BLaER1 (cell line): Measurements from ENCODE around the gene BCAT1.
"Not testable (repeated sequence)": the region's sequence is repeated elsewhere in the genome, so short reads cannot be mapped to it uniquely, and the experiment has no call there.

Experiments used
- H3K27ac ChIP-seq: shearing (Covaris generic); formaldehyde crosslinking; 2 replicates; pipeline ENCODE4 v1.8.1; 2022
- H3K27me3 ChIP-seq: shearing (Covaris generic); formaldehyde crosslinking; 2 replicates; pipeline ENCODE4 v1.8.1; 2022
- H3K36me3 ChIP-seq: shearing (Covaris generic); formaldehyde crosslinking; 2 replicates; pipeline ENCODE4 v1.8.1; 2022
- H3K4me1 ChIP-seq: shearing (Covaris generic); formaldehyde crosslinking; 2 replicates; pipeline ENCODE4 v1.8.1; 2022
- H3K4me2 ChIP-seq: shearing (Covaris generic); formaldehyde crosslinking; 2 replicates; pipeline ENCODE4 v1.8.1; 2022
- H3K4me3 ChIP-seq: shearing (Covaris generic); formaldehyde crosslinking; 2 replicates; pipeline ENCODE4 v1.8.1; 2022
- H3K9ac ChIP-seq: shearing (Covaris generic); formaldehyde crosslinking; 2 replicates; pipeline ENCODE4 v1.8.1; 2022
- H3K9me3 ChIP-seq: shearing (Covaris generic); formaldehyde crosslinking; 2 replicates; pipeline ENCODE4 v1.8.1; 2022
- H4K20me1 ChIP-seq: shearing (Covaris generic); formaldehyde crosslinking; 2 replicates; pipeline ENCODE4 v1.8.1; 2022
- Cebpa-rat ChIP-seq: shearing (Covaris generic); IDR thresholded peaks from 2 replicates; pipeline ENCODE4 v1.8.1; 2022

The BCAT1 gene

DNA sequence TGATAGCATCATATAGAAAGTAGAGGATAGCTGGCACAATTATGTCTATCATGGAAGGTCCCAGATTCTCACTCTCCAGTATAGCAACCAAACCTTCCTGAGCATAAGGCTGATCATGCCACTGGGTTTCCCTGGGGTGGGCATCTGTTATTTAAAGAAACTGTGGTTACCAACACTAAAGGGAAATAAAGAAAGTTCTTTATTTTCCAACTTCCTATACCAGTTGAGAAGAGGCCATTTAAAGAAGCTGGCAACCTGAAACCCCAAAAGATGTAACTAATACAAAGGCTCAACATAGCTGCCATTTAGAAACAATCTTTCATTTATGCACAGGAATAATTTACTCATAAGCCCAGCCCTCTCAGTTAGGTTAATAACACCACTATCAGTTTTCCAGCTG is 3.1 kb downstream of the BCAT1 start:
- Histone ChIP-seq H3K9me3 (no peaks in the 10 kb centered on the region), H4K20me1 (peaks cover 55% of the 10 kb centered on the region), H3K4me3 (peak overlapping the region; percentile 81), H3K4me1 (peaks cover 69% of the 10 kb centered on the region), H3K27me3 (no peaks in the 10 kb centered on the region), H3K9ac (peak overlapping the region; percentile 97), H3K27ac (peak overlapping the region; percentile 95), H3K36me3 (peaks cover 49% of the 10 kb centered on the region), H3K4me2 (peak overlapping the region; percentile 88)
- no peak for TF ChIP-seq Cebpa-rat

GRCh38 chr12:24945039-24945438 is 3.9 kb downstream of the BCAT1 start:
- Histone ChIP-seq H4K20me1 (peaks cover 63% of the 10 kb centered on the region), H3K4me1 (peaks cover 63% of the 10 kb centered on the region), H3K4me3 (peak overlapping the region; percentile 81), H3K9ac (peak overlapping the region; percentile 97; the same call in 1 of the 2 replicates), H3K27ac (no peak overlapping the region; the same call in 1 of the 2 replicates), H3K27me3 (no peaks in the 10 kb centered on the region), H3K9me3 (no peaks in the 10 kb centered on the region), H3K4me2 (peak overlapping the region; percentile 88), H3K36me3 (peaks cover 57% of the 10 kb centered on the region)
- TF ChIP-seq Cebpa-rat, result no peak

DNA sequence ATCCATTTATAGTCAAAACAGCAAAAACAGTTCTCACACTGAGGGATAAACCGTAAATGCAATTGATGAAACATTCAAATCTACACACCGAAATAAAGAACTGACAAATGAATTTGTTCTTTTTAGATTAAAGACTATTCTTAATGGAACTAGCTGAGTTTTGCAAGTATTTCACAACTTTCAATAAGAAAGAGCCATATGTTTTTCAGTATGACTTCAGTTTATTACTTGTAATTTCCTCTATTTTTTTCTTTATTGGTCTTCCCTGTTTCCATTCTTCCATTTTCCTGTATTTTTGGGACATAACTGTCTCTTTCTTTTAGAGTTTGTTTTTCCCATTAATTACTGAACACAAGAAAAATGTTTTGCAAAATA is 4.3 kb downstream of the BCAT1 start:
- Histone ChIP-seq H3K27me3 (no peaks in the 10 kb centered on the region), H3K27ac (no peak overlapping the region), H3K4me2 (peak overlapping the region; percentile 88), H3K4me1 (peaks cover 61% of the 10 kb centered on the region), H3K9me3 (no peaks in the 10 kb centered on the region), H3K36me3 (peaks cover 60% of the 10 kb centered on the region), H4K20me1 (peaks cover 68% of the 10 kb centered on the region), H3K4me3 (no peak overlapping the region), H3K9ac (no peak overlapping the region)
- no peak for TF ChIP-seq Cebpa-rat

- H4K20me1 ChIP-seq, result peaks cover 73% of the 10 kb centered on the region
- no peak for TF ChIP-seq Cebpa-rat
- no peaks in the 10 kb centered on the region for H3K9me3 ChIP-seq
- no peak overlapping the region for H3K4me3 ChIP-seq
- no peak overlapping the region for H3K27ac ChIP-seq
- no peak overlapping the region for H3K9ac ChIP-seq
- no peaks in the 10 kb centered on the region for H3K27me3 ChIP-seq
- peaks cover 65% of the 10 kb centered on the region for H3K36me3 ChIP-seq
- H3K4me1 ChIP-seq, result peaks cover 62% of the 10 kb centered on the region
- peak overlapping the region; percentile 88 for H3K4me2 ChIP-seq
Observed at GRCh38 chr12:24943947-24944600, 4.8 kb downstream of the BCAT1 start.

GRCh38 chr12:24940157-24940556 is 8.7 kb downstream of the BCAT1 start:
- H3K9me3 ChIP-seq, result no peaks in the 10 kb centered on the region
- no peak overlapping the region for H3K4me2 ChIP-seq
- peaks cover 92% of the 10 kb centered on the region for H3K4me1 ChIP-seq
- peaks cover 98% of the 10 kb centered on the region for H3K36me3 ChIP-seq
- H3K9ac ChIP-seq, result no peak overlapping the region
- TF ChIP-seq Cebpa-rat, result no peak
- H4K20me1 ChIP-seq, result peaks cover 100% of the 10 kb centered on the region
- H3K27ac ChIP-seq, result no peak overlapping the region
- no peaks in the 10 kb centered on the region for H3K27me3 ChIP-seq
- H3K4me3 ChIP-seq, result no peak overlapping the region

DNA sequence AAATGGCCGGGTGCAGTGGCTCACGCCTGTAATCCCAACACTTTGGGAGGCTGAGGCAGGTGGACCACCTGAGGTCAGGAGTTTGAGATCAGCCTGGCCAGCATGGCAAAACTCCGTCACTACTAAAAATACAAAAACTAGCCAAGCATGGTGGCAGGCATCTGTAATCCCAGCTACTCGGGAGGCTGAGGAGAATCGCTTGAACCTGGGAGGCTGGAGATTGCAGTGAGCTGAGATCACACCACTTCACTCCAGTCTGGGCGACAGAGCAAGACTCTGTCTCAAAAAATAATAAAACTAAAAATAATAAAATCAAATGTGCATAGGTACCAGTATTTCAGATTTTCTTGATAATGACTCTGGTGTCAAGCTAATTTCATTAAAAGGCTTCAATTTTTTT is 9.3 kb downstream of the BCAT1 start:
- not testable (repeated sequence) for H3K9ac ChIP-seq, H3K4me3 ChIP-seq, H3K27ac ChIP-seq, H3K27me3 ChIP-seq, H3K9me3 ChIP-seq
- peaks cover 92% of the 10 kb centered on the region for H3K4me1 ChIP-seq
- peak overlapping the region; percentile 46; the same call in 1 of the 2 replicates for H3K4me2 ChIP-seq
- peaks cover 98% of the 10 kb centered on the region for H3K36me3 ChIP-seq
- peaks cover 100% of the 10 kb centered on the region for H4K20me1 ChIP-seq

DNA sequence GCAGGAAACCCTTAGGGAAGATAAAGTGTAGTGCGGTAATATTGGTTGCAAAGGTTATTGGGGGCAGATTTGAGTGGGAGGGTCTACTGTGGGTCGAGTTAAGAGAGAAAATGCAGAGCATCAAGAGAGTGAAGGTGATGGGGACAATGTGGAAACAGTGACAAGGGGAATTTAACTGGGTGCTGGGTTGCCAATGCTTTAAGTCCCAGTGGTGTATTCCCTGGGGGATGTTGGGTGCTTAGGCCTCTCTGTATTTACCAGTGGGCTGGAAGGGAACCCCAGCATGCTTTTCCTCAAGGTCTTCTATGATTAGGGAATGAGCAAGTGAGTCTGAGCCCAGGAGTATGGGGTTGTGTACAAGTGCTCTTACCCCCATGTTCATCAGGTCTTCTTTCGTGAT is 10.6 kb downstream of the BCAT1 start:
- peaks cover 98% of the 10 kb centered on the region for H3K36me3 ChIP-seq
- no peak overlapping the region for H3K9ac ChIP-seq
- 0 out of 2 replicates have a peak, but pooled peaks cover 5% of the 10 kb centered on the region for H3K9me3 ChIP-seq
- H4K20me1 ChIP-seq, result peaks cover 100% of the 10 kb centered on the region
- peaks cover 92% of the 10 kb centered on the region for H3K4me1 ChIP-seq
- no peak overlapping the region for H3K27ac ChIP-seq
- no peak for TF ChIP-seq Cebpa-rat
- no peaks in the 10 kb centered on the region for H3K27me3 ChIP-seq
- H3K4me2 ChIP-seq, result peak overlapping the region; percentile 46
- no peak overlapping the region for H3K4me3 ChIP-seq

GRCh38 chr12:24937553-24938244 is 11.2 kb downstream of the BCAT1 start:
- TF ChIP-seq Cebpa-rat, result no peak
- Histone ChIP-seq H4K20me1 (peaks cover 100% of the 10 kb centered on the region), H3K27me3 (no peaks in the 10 kb centered on the region), H3K4me3 (no peak overlapping the region), H3K27ac (no peak overlapping the region), H3K9me3 (0 out of 2 replicates have a peak, but pooled peaks cover 5% of the 10 kb centered on the region), H3K4me1 (peaks cover 92% of the 10 kb centered on the region), H3K36me3 (peaks cover 96% of the 10 kb centered on the region), H3K9ac (no peak overlapping the region), H3K4me2 (peak overlapping the region; percentile 46)

GRCh38 chr12:24933694-24934407 is 15.1 kb downstream of the BCAT1 start:
- Histone ChIP-seq H3K4me3 (no peak overlapping the region), H3K9me3 (peaks cover 18% of the 10 kb centered on the region), H3K9ac (no peak overlapping the region), H3K27ac (no peak overlapping the region), H4K20me1 (peaks cover 100% of the 10 kb centered on the region), H3K27me3 (no peaks in the 10 kb centered on the region), H3K4me2 (peak overlapping the region; percentile 66; the same call in 1 of the 2 replicates), H3K36me3 (peaks cover 83% of the 10 kb centered on the region), H3K4me1 (peaks cover 93% of the 10 kb centered on the region)
- TF ChIP-seq Cebpa-rat, result no peak
